Uterus (tissue), 2 donors: ENCODE data around the gene THAP6.

Experiments
- POLR2A ChIP-seq, 2 donors: fragments of 450-650 bp; IDR thresholded peaks; one replicate each; pipeline ENCODE4 v1.6.1; 2016; ENCODE audit warnings: antibody characterized with exemption in 2 of 2, mild to moderate bottlenecking in 1 of 2, moderate library complexity in 1 of 2
- TF ChIP-seq, protein P1 (sequence below), 4 experiments: fragments of 200-600 bp in 2 of 4; fragments of 450-650 bp in 2 of 4; sonication (generic) in 2 of 4; IDR thresholded peaks; one replicate each; pipeline ENCODE4 v1.5.1; 2016 to 2019; ENCODE audit warnings: antibody characterized with exemption in 4 of 4, mild to moderate bottlenecking in 2 of 4, moderate library complexity in 1 of 4

GRCh38 chr4:75470738-75471137 lies 43.5 kb upstream of the THAP6 start:
- TF ChIP-seq, protein P1, sequence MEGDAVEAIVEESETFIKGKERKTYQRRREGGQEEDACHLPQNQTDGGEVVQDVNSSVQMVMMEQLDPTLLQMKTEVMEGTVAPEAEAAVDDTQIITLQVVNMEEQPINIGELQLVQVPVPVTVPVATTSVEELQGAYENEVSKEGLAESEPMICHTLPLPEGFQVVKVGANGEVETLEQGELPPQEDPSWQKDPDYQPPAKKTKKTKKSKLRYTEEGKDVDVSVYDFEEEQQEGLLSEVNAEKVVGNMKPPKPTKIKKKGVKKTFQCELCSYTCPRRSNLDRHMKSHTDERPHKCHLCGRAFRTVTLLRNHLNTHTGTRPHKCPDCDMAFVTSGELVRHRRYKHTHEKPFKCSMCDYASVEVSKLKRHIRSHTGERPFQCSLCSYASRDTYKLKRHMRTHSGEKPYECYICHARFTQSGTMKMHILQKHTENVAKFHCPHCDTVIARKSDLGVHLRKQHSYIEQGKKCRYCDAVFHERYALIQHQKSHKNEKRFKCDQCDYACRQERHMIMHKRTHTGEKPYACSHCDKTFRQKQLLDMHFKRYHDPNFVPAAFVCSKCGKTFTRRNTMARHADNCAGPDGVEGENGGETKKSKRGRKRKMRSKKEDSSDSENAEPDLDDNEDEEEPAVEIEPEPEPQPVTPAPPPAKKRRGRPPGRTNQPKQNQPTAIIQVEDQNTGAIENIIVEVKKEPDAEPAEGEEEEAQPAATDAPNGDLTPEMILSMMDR (IDR thresholded peaks at IDR 0.05) = no peak
- TF ChIP-seq POLR2A (IDR thresholded peaks at IDR 0.05) = no peak
